Activated CD4-positive, alpha-beta T cell treated with anti-CD3 and anti-CD28 coated beads, Interleukin-2, amount 50 U/mL, for 16 hours (primary cell): ENCODE measurements around the gene TXNRD2.
A peak's percentile ranks its signal among the peaks of the same experiment; 100 is the strongest.
"Not testable (repeated sequence)": the region's sequence is repeated elsewhere in the genome, so short reads cannot be mapped to it uniquely, and the experiment has no call there.

Experiments
- DNase-seq: peaks from one replicate; pipeline ENCODE4 v3.0.0-alpha.2; 2020

The TXNRD2 gene

DNA sequence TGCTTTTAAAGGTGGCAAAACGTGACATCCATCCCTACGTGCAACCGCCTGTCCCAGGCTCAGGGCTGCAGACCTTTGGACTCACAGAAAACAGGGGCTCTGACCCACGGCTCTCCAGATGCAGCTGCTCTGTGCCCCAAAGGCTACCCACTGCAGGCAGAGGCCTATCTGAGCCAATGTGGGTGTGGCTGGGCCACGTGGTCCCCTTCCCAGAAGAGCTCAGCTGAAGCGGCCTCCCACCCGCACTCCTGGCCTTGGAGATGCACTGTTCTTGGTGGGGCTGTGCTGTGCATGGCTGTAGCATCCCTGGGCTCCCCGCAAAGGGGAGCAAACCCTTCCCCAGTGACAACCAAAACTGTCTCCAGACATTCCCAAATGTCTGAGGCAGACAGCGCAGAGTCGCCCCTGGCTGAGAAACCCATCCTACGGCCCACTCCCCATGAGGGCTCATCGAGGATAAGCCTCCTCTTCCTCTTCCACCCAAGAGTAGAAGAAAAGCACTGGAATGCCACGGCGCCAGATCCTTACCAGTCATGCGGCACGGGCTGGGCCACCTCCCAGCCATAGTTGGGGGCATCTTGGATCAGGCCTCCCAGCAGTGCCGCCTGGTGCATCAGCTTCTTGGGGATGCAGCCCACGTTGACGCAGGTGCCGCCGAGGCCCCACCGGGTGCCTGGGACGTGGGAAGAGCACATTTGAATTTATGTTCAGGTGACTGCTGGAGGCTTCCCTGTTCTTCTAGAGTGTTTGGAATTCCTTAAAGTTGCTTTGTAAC lies 23.1 kb downstream of the TXNRD2 start:
- DNase-seq, result no peak

DNA sequence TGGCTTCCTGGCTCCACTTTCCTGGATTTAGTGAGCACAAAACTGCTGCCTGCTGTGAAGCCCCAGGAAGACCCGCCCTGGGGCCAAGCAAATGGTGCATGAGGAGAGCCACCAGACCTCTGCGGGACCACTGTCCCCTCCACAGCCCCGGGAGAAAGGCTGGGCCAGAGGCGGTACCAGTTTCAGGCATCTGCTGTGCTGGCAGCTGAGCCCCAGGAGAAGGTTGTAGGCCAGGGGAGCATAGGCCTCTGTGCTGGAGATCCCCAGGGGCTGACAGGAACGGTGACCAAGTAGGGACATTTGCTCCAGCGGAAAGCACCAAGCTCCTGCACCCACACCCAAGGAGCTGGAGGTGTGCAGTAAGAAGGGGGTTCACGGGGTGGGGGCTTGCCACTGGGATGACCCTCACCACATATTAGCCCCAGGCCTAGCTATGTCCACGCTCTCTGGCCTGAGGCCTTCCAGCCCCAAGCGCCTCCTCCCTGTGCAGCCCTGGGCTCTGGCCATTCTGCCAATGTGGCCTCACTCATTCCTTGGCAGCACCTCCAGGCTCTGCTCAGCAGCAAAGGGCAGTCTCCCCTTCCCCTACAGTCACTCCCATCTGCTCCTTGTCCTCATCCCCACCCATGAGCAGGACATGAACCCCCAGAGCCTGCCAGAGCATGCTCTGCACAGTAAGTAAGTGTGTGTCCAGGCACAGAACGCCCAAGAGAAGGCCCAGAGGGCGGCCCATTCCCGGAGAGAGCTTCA lies 24.1 kb downstream of the TXNRD2 start:
- no peak for DNase-seq

- DNase-seq, result no peak
Measured at GRCh38 chr22:19916941-19917340, 24.7 kb downstream of the TXNRD2 start.

DNA sequence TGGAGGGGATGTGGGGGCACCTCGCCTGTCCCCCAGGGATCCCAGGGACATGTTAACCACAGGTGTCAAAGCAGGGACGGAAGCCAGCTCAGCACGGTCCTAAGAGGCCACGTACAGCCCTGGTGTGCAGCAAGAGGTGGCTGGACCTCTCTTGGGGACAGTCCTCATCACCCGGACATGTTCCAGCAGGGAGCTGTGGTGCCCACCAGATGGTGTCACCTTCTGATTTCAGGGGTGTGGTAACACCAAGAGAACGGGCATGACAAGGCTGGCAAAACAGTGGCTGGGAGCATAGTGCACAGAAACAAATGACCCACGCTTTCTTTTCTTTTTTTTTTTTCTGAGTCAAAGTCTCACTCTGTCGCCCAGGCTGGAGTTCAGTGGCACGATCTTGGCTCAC lies 25.6 kb downstream of the TXNRD2 start:
- DNase-seq, result no peak

DNA sequence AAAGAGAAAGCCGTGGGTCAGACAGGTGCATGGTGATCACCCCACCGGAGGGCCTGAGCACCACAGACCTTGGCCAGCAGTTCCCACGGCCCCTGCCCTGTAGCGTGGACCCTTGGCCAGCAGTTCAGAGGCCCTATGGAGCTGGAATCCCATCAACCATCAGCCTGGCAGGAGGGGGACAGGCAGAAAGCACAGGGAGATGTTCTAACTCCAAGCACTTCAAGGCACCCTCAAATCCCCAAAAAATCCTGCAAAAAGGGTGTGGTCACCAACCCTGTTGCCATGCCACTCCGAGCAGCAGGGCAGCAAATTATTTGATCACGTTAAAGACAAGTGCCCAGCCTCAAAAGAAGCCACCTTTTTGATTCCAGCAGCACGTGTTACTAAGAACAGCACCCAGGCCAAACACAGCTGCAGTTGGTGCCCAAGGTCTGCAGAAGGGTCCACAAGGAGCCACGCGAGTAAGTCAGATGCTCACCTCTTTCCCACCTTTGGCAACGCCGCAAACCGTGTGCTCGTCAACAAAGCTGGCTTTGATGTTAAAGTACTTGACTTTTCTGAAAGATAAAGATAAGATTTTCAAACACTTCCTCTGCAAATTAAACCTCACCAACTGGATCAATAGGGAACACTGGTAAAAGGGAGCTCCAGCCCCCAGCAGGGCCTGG lies 26.2 kb downstream of the TXNRD2 start:
- no peak for DNase-seq

- DNase-seq, result no peak
Measured at GRCh38 chr22:19914201-19914943, 27.2 kb downstream of the TXNRD2 start.

DNA sequence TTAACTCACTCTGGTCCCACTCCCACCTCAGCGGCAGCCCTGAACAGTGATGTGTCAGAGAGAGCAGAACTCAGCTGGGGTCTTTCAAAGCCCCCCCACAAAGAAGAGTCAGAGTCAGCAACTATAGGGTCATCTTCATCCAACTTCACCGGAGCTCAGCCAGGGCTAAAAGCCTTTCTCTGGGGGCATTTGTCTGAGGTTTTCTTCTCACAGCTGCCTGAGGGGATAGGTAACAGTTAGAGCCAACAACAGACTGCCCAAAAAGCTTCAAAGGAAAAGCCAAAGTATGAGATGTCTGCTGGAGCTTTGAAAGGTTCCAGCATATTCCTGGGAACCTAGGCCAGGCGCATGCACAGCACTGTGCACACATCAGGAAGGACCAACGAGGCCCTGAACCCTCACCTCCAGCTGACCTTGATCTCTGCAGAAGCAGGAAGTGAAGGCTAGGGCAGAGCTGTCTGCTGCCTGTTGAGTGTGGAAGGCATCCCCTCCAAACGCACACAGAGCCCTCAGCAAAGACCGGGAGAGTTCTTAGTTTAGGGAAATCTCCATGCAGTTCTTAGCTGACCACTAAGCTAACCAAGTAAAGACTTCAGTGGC lies 28.2 kb downstream of the TXNRD2 start:
- no peak for DNase-seq

DNA sequence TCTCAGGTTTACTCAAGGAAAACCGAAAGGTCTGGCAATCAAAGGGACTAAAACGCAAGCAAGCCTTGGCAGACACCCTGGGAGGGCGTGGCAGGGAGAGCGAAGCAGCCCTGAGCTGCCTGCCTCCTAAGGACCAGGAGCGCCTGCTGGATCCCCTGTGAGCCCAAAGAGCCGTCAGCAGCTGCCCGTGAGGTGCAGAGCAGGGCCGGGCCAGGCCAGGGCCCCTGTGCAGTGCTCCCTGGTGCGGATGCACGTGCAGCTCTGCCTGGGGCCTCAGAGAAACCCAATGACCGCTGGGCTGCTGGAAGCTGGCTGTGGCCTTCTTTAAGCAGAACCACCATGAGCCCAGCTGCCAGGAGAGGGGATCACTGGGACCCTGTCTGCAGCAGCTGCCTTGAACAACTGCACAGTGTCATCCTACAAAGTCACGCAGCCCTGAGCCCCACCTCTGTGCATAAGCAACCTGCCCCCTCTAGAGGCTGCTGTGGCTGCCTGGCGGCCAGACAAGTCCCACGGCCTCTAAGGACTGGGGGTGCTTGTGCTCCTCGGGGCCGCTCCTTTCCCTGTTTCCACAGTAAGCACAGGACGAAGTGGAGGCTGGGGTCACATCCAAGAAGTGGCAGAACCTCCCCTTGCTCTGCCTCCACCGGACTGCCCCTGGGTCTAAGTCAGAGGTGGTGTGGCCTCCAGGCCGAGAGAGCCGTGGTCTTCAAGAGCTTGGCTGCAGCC lies 29.2 kb downstream of the TXNRD2 start:
- no peak for DNase-seq

DNA sequence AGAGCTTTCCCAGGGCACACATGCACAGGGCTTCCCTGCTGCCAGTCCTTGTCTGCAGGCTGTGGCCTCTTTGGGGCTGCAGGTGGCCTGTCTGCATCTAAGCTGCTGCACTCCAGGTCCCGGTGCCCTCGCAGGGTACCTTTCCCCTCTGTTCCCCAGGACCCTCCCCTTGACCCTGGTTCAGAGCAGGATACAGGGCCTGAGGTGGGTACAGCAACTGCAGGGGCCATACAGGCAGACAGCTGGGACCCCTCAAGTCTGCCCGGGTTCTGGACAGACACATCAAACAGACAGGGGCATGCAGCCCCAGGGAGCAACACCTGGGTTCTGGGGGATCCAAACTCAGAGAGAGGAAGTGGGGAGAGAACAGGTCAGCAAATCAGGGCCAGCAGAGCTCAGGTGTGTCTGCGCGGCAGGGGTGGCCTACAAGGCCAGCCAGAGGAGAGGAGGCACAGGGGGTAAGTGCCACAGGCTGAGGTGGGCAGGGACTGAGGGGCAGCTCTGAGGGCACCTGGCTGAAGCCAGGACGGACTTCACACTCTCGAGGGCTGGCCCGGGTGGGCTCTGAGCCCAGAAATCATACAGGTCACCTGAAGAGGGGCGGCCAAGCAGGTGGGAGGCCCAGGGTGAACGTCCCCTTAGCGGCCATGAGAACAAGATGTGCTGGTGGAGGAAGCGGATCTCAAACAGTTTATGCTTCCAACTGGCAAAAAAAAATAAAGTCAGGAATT lies 29.9 kb downstream of the TXNRD2 start:
- DNase-seq, result no peak

GRCh38 chr22:19910180-19910744 lies 31.4 kb downstream of the TXNRD2 start:
- no peak for DNase-seq

GRCh38 chr22:19909350-19910179 lies 32.1 kb downstream of the TXNRD2 start:
- peak; percentile 80 for DNase-seq

DNA sequence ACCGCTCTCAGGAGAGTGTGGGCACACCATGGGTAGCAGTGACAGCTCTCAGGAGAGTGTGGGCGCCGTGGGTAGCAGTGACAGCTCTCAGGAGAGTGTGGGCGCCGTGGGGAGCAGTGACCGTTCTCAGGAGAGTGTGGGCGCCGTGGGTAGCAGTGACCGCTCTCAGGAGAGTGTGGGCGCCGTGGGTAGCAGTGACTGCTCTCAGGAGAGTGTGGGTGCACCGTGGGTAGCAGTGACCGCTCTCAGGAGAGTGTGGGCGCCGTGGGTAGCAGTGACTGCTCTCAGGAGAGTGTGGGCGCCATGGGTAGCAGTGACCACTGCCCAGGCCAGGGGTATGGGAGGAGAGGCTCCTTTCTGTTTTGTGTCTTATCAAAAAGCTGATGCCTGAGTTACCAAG lies 33.7 kb downstream of the TXNRD2 start:
- not testable (repeated sequence) for DNase-seq

- DNase-seq, result not testable (repeated sequence)
Measured at GRCh38 chr22:19906864-19907263, 34.8 kb downstream of the TXNRD2 start.

- DNase-seq, result no peak
Measured at GRCh38 chr22:19905347-19906276, 36.0 kb downstream of the TXNRD2 start.

DNA sequence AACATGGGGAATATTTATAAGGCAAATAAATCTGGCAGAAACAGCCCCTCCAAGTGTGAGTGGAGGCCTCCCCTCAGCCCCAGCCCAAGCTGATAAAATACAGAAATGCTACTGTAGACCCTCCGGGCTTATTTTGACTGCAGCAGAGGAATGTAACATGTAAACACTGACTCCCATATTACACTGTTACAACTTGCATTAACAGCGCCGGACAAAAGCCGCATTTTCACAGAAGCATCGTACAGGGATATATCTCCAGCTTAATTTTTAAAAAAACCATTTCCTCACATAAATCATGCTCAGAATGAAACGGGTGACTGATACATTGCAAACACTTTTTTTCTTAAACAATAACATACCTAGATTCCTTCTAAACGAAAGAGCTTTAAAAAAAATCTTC lies 36.7 kb downstream of the TXNRD2 start:
- DNase-seq, result no peak

GRCh38 chr22:19904174-19904856 lies 37.3 kb downstream of the TXNRD2 start:
- DNase-seq, result no peak

DNA sequence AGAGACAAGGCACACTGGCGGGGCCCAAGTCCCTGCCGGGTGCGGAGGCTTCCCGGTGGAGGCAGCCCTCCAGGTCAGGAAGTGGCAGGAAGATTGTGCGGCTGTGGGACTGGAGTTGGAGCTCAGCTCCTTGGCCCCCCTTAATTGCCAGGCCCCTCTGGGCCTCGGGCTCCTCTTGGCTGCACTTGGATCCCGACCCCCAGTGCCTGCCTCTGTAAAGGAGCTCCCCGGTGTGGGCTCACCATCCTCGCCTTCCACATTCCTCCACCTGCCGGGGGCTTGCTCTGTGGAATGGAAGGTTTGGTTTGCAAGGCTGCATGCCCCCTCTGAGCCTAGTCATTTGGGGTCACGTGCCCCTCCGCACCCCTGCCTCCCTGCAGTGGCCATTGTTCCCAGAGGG lies 38.1 kb downstream of the TXNRD2 start:
- DNase-seq, result no peak

GRCh38 chr22:19903031-19903430 lies 38.6 kb downstream of the TXNRD2 start:
- DNase-seq, result no peak
